Hepatocyte (in vitro differentiated cells): ENCODE data around the gene ZBTB4. TPM values are rescaled to one million over a fixed set of nuclear protein-coding genes. Genes with fewer than 3 reads are reported as not detected.
A peak's percentile ranks its signal among the peaks of the same experiment; 100 is the strongest.

Source experiments
- DNase-seq: peaks from one replicate; pipeline ENCODE4 v3.0.0-alpha.2; 2016; ENCODE audit warnings: low spot score
- H2AFZ ChIP-seq: fragments of 200-600 bp; sonication (generic); 2 replicates; pipeline ENCODE4 v1.6.0; 2016; ENCODE audit warnings: antibody characterized with exemption, mild to moderate bottlenecking
- H3K27ac ChIP-seq: fragments of 200-600 bp; sonication (generic); 2 replicates; pipeline ENCODE4 v1.5.1; 2016; ENCODE audit warnings: mild to moderate bottlenecking
- H3K27me3 ChIP-seq: fragments of 200-600 bp; sonication (generic); 2 replicates; pipeline ENCODE4 v1.6.1; 2016
- H3K36me3 ChIP-seq: fragments of 200-600 bp; sonication (generic); replicated peaks from 2 replicates; pipeline ENCODE4 v1.5.1; 2016; ENCODE audit warnings: low read depth; ENCODE audit not compliant: insufficient read depth
- H3K4me1 ChIP-seq: fragments of 200-600 bp; sonication (generic); 2 replicates; pipeline ENCODE4 v1.5.1; 2016; ENCODE audit warnings: mild to moderate bottlenecking, moderate library complexity; ENCODE audit not compliant: insufficient read depth
- H3K4me2 ChIP-seq: fragments of 200-600 bp; sonication (generic); 2 replicates; pipeline ENCODE4 v1.6.0; 2016
- H3K4me3 ChIP-seq: fragments of 200-600 bp; sonication (generic); 2 replicates; pipeline ENCODE4 v1.5.1; 2016; ENCODE audit warnings: mild to moderate bottlenecking
- H3K79me2 ChIP-seq: fragments of 200-600 bp; sonication (generic); 2 replicates; pipeline ENCODE4 v1.6.0; 2017; ENCODE audit warnings: mild to moderate bottlenecking
- H3K9me2 ChIP-seq: fragments of 200-600 bp; sonication (generic); replicated peaks from 2 replicates; pipeline ENCODE4 v1.6.0; 2017; ENCODE audit warnings: mild to moderate bottlenecking; ENCODE audit not compliant: insufficient read depth
- H3K9me3 ChIP-seq: fragments of 200-600 bp; sonication (generic); 2 replicates; pipeline ENCODE4 v1.5.1; 2016; ENCODE audit warnings: low read depth, mild to moderate bottlenecking
- H4K20me1 ChIP-seq: fragments of 200-600 bp; sonication (generic); 2 replicates; pipeline ENCODE4 v1.6.0; 2016; ENCODE audit warnings: mild to moderate bottlenecking; ENCODE audit not compliant: insufficient read depth, poor library complexity, severe bottlenecking
- CTCF ChIP-seq: fragments of 200-600 bp; sonication (generic); IDR thresholded peaks from 2 replicates; pipeline ENCODE4 v1.5.1; 2016; ENCODE audit warnings: antibody characterized with exemption, mild to moderate bottlenecking; ENCODE audit not compliant: poor library complexity
- EZH2 ChIP-seq: fragments of 200-600 bp; sonication (generic); IDR thresholded peaks from 2 replicates; pipeline ENCODE4 v1.6.1; 2016; ENCODE audit warnings: antibody characterized with exemption, mild to moderate bottlenecking, borderline replicate concordance
- EZH2phosphoT487 ChIP-seq: fragments of 200-600 bp; sonication (generic); IDR thresholded peaks from one replicate; pipeline ENCODE4 v1.6.1; 2018; ENCODE audit warnings: antibody characterized with exemption, mild to moderate bottlenecking, low read depth, moderate library complexity; ENCODE audit not compliant: unreplicated experiment, severe bottlenecking
- WGBS: methylation state at CpG from one replicate; pipeline ENCODE4 v1.1.6; 2016; ENCODE audit warnings: low lambda C conversion rate; ENCODE audit errors: missing lambda C conversion rate; 5-methylcytosine and 5-hydroxymethylcytosine counted together
- polyA plus RNA-seq: library from polyadenylated mRNA; unstranded; fragments of >200 nt; fragmentation: Nextera tagmentation; extraction: Ambion mirVana; gene quantifications from 2 replicates; pipeline ENCODE4 v1.2.1, GENCODE V29; 2016
- total RNA-seq: library from RNA; depleted of rRNA; stranded (reverse); fragments of >200 nt; gene quantifications from 2 replicates; pipeline ENCODE4 v1.2.3, GENCODE V29; 2014

The ZBTB4 gene
- total and polyA plus RNA-seq, 2 experiments from 2014 or later = 20.8 to 27.1 TPM

GRCh38 chr17:7448461-7448860, 31.0 kb downstream of the ZBTB4 start:
- H2AFZ ChIP-seq = no peak overlapping the region
- no peak for DNase-seq
- H3K27me3 ChIP-seq = no peaks in the 10 kb centered on the region
- no peak overlapping the region for H3K27ac ChIP-seq
- H3K36me3 ChIP-seq = no peaks in the 10 kb centered on the region
- no peaks in the 10 kb centered on the region for H4K20me1 ChIP-seq
- no peaks in the 10 kb centered on the region for H3K79me2 ChIP-seq
- H3K4me2 ChIP-seq = no peak overlapping the region
- no peak overlapping the region for H3K4me3 ChIP-seq
- no peaks in the 10 kb centered on the region for H3K9me3 ChIP-seq
- TF ChIP-seq CTCF = no peak
- TF ChIP-seq EZH2 = no peak
- no peak for TF ChIP-seq EZH2phosphoT487
- peaks cover 3% of the 10 kb centered on the region for H3K4me1 ChIP-seq
- no peaks in the 10 kb centered on the region for H3K9me2 ChIP-seq
- WGBS = 94% methylated on average over 7 of the region's 7 CpGs

DNA sequence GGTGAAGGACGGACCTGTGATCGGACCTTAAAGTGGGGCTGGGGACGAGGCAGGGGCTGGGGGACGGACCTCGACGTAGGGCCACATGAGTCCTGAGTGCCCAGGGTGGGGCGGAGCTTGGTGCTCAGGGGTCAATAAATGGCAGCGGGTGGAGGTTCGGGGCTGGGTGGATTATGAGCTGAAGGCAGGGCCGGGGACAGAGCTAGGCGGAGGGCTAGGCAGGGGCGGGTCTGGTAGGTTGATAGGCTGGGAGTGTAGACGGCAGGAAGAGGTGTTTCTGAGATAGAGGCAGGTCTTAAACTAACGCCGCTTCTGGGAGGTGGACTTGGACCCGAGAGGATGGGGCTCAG, 33.8 kb downstream of the ZBTB4 start:
- peak overlapping the region; percentile 95 for H3K4me2 ChIP-seq
- peaks cover 10% of the 10 kb centered on the region for H3K4me1 ChIP-seq
- 0% methylated on average over 4 of the region's 16 CpGs for WGBS
- H3K9me2 ChIP-seq = no peaks in the 10 kb centered on the region
- no peaks in the 10 kb centered on the region for H3K9me3 ChIP-seq
- no peaks in the 10 kb centered on the region for H3K79me2 ChIP-seq
- H3K27me3 ChIP-seq = peaks cover 7% of the 10 kb centered on the region
- TF ChIP-seq EZH2phosphoT487 (no peak), CTCF (no peak)
- DNase-seq = peak; percentile 71
- peak overlapping the region; percentile 80 for H3K27ac ChIP-seq
- H3K36me3 ChIP-seq = no peaks in the 10 kb centered on the region
- peak overlapping the region; percentile 93 for H2AFZ ChIP-seq
- H4K20me1 ChIP-seq = no peaks in the 10 kb centered on the region
- peak overlapping the region; percentile 55 for H3K4me3 ChIP-seq

DNA sequence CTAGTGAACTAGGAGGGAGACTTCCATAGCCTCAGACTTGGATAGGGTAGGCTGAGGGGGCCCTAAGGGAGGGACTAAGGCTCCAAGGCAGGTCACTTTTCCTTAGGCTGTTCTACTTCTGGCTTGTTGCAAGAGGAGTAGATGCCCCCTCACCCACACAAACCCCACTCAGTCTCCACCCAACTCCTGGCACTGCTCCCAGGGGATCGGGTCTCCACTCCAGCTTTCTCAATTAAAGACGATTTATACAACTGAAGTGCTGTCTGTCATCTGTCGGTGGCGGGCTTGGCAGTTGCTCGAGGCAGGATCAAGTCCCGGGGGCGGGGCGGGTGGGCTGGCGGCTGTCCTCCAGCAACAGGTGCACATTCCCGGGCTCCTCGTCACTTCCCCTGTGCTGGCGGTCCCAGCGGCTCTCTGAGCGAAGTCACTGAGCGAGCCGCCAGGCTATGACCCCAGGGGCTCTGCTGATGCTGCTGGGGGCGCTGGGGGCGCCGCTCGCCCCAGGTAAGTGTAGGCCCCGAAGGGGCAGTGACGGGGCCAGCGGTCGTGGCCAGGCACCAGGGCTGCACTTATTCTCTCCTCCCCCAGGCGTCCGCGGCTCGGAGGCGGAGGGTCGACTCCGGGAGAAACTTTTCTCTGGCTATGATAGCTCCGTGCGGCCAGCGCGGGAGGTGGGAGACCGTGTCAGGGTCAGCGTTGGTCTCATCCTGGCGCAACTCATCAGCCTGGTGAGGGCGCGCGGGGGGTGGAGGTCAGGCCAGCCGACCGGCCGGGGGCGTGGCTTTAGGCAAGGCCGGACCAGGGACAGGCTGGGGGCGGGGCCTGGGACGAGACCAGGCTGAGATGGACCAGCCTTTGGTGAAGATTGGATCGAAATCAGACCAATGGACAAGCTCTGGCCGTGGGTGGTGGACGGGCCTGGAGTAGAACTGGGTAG, 34.5 kb downstream of the ZBTB4 start, which contains the start of gene CHRNB1:
TSS of gene CHRNB1 (plus strand) at position 380 of the 937 bp plus-strand sequence. CDS start at position 447, 67 bp downstream.
- Histone ChIP-seq H3K27me3 (peaks cover 11% of the 10 kb centered on the region), H3K79me2 (no peaks in the 10 kb centered on the region), H3K4me3 (peak within 1 kb of the TSS; percentile 55), H3K9me3 (no peaks in the 10 kb centered on the region), H3K4me2 (peak within 1 kb of the TSS; percentile 95), H3K27ac (peak within 1 kb of the TSS; percentile 80), H3K4me1 (peaks cover 16% of the 10 kb centered on the region), H3K9me2 (no peaks in the 10 kb centered on the region), H3K36me3 (no peaks in the 10 kb centered on the region), H2AFZ (peak within 1 kb of the TSS; percentile 93), H4K20me1 (no peaks in the 10 kb centered on the region)
- no peak for TF ChIP-seq EZH2phosphoT487
- TF ChIP-seq EZH2 = peak; percentile 34
- 8% methylated on average over 41 of the region's 51 CpGs for WGBS
- DNase-seq = peak; percentile 85
